GM19238 (cell line): ENCODE measurements around the gene RPL9.
"Not testable (repeated sequence)": the region's sequence is repeated elsewhere in the genome, so short reads cannot be mapped to it uniquely, and the experiment has no call there.

Source experiments
- DNase-seq: peaks from one replicate; pipeline ENCODE4 v3.0.0; 2011; ENCODE audit warnings: low spot score; ENCODE audit not compliant: insufficient read length

RPL9 gene

GRCh38 chr4:39427520-39428114 is 31.1 kb downstream of the RPL9 start:
- no peak for DNase-seq

DNA sequence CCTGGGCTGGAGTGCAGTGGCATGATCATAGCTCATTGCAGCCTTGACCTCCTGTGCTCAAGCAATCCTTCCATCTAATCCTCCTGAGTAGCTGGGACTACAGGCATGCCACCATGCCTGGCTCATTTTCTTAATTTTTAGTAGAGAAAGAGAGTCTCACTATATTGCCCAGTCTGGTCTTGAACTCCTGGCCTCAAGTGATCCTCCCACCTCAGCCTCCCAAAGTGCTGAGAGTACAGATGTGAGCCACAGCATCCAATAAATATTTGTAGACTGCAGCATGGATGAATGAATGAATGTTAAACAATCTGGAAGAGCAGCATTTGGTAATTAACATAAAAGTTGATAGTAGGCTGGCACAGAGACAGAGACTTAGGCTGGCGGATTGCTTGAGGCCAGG is 32.0 kb downstream of the RPL9 start:
- DNase-seq: no peak

DNA sequence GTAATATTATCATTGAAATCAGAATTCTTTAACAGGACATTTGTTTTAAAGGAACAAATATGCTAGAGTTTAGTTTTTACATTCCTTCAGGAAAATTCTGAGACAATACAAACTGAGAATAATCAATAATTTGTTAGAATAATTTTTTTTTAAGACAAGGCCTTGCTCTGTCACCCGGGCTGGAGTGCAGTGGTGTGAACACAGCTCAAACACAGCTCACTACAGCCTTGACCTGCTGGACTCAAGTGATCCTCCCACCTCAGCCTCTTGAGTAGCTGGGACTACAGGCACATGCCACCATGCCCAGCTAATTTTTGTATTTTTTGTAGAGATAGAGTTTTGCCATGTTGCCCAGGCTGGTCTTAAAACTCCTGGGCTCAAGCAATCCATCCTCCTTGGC is 33.4 kb downstream of the RPL9 start:
- DNase-seq: not testable (repeated sequence)

GRCh38 chr4:39422247-39422646 is 36.5 kb downstream of the RPL9 start:
- DNase-seq: no peak

DNA sequence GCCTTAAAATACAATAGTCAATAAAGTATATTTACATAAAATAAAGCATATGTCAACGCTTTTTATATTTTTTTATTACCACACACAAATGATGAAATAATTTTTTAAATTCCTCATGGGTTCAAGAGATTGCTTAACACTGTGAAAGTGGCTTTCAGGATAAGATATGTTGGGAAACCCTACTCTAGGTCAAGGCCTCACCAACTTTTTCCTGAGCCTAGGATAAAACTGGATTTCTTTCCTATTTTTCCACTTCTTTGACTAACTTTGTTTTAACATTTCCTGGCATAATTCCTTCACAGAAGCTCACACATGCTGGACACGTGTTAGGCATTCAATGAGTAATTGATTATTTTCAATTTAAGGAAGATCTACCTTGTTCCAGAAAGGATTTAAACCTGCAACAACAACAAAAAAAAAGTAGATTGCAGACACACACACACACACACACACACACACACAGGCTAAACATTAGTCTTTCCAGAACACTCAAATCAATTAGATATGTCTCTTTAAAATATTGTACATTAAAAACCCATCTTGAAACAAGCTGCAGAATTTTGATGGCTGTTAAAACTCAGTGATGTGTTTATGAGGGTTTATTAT is 42.9 kb downstream of the RPL9 start:
- no peak for DNase-seq

DNA sequence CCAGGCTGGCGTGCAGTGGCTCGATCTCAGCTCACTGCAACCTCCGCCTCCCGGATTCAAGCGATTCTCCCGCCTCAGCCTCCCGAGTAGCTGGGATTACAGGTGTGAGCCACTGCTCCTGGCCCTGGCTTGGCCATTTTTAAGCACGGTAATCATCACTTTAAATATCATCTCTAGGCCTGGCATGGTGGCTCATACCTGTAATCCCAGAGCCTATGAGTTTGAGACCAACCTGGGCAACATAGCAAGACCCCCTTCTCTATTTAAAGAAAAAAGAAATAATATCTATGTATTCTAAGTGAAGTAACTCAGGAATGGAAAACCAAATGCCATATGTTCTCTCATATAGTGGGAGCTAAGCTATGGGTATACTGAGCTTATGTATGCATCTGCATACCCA is 47.2 kb downstream of the RPL9 start:
- DNase-seq: not testable (repeated sequence)

DNA sequence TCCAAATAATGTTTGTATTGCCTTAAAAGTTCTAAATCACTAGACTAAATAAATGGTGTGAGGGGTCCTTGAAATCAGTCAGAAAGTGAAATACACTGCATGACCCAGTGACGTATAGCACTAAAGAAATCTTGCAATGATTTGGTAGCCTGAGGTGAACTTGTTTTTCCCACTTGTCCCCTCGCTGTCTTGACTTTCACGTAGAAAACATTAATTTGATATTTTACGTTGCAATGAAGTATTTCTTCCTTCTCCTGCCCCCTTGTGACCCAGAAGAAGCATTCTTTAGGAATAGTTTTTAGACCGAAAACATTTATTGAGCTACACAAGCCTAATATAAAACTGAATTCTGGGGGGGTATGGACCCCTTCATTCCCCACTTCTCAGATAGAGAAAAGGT is 48.3 kb downstream of the RPL9 start:
- DNase-seq: no peak

DNA sequence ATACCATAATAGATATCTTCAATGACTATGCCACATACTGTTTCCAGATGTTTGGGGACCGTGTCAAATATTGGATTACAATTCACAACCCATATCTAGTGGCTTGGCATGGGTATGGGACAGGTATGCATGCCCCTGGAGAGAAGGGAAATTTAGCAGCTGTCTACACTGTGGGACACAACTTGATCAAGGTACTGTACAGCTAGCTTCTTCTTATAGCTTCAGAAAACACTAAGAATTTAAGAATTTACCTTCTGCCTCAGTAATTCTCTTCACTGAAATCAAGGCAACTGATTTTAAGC is 51.2 kb downstream of the RPL9 start:
- DNase-seq: no peak

DNA sequence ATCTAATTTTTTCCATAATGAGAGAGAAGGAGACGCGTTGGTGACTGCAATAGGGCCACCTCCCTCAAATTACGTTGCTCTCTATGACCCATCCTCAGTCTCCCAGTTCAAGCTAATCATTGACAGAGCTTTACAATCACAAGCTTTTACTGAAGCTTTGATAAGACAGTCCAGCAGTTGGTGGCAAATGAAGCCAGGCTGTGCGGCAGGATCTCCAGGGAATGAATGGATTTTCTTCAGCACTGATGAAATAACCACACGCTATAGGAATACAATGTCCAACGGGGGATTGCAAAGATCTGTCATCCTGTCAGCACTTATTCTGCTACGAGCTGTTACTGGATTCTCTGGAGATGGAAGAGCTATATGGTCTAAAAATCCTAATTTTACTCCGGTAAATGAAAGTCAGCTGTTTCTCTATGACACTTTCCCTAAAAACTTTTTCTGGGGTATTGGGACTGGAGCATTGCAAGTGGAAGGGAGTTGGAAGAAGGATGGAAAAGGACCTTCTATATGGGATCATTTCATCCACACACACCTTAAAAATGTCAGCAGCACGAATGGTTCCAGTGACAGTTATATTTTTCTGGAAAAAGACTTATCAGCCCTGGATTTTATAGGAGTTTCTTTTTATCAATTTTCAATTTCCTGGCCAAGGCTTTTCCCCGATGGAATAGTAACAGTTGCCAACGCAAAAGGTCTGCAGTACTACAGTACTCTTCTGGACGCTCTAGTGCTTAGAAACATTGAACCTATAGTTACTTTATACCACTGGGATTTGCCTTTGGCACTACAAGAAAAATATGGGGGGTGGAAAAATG is 51.7 kb downstream of the RPL9 start, which contains the start of gene KLB:
Gene KLB (plus strand): TSS at position 168 of the 821 bp plus-strand sequence. CDS start 20 bp downstream, at position 188.
- DNase-seq: no peak
